K562 treated with DMSO at 1 percent for 12 hours (cell line): ENCODE data around the gene VGF. TPM values are rescaled to one million over a fixed set of nuclear protein-coding genes. Genes with fewer than 3 reads are reported as not detected.

ENCODE experiments used
- total RNA-seq: library from RNA; unstranded; fragments of 300-600 nt; gene quantifications from 2 replicates; pipeline ENCODE4 v1.2.3, GENCODE V29; 2022; ENCODE audit not compliant: insufficient read depth

VGF gene
- total RNA-seq = 0.49 and 1.3 TPM in 2 replicates

DNA sequence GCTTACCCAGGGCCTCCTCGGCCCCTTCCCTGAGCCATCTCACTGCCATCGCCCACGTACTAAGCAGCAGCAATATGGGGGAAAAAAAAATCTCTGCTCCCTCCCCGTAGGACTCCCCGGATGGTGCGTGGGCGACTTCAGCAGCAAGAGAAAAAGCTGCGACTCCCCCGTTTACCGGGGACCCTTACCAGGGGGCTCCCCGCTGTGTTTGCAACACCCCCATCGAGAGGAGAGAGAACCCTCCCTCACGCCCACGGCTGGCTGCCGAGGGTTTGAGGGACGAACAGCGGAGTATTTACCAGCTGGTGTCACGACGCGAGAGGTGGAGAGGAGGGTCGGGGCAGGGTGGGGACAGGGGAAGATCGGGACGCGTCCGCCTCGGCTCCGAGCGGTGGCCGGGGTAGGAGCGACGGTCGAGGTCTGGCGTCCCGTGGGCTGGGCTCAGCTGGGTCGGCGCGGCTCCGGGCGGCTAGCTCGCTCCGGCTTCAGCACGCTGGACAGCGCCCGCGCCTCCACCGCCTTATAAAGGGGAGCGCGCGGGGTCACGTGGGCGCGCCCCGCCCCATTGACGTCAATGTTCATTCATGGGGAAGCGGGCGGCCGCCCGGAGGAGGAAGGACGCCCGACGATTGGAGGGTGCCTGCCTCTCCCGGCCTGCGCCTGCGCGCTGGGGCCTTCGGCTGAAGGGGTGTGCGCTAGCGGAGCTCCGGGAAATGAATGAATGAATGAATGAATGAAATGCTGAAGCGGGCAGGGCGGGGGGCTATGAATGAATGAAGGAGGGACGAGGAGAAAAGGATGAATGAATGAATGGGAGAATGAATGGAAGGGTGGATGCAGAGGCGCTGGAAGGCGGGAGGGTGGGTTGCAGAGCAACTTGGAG, at the start of gene VGF:
VGF (minus strand) TSS at position 495 of the 883 bp plus-strand sequence. CDS start 726 bp downstream, outside the sequence.

DNA sequence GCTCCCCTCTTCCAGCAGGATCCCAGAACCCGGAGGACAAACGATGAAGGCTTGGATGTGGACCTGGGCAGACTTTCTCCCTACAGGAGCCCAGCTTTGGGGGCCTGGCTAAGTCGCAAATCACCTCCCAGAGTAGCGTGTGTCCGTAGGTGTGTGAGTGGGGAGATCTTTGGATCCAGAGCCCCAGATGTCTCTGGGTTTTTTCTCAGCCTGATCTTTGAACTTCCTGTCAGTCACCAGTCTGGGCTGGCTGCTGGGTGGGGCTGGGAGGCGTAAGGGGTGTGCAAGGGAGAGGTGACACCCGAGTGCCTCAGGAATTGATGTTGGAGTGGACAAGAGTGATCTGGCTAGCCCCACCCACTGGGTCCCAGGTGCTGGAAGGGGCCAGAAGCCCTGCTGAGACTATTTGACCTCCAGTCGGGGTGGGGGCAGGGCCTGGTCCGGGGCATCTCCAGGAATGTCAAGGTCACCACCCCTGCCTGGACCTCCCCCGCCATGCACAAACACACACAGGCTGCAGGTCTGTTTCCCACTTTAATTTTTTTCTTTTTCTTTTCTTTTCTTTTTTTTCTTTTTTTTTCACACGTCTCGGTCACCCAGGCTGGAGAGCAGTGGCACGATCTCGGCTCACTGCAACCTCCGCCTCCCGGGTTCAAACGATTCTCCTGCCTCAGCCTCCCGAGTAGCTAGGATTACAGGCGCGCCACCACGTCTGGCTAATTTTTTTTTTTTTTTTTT, 35.7 kb upstream of the VGF start, which contains the start of gene MOGAT3:
MOGAT3 (minus strand) TSS at position 175 of the 738 bp plus-strand sequence. CDS start 182 bp downstream, outside the sequence.

DNA sequence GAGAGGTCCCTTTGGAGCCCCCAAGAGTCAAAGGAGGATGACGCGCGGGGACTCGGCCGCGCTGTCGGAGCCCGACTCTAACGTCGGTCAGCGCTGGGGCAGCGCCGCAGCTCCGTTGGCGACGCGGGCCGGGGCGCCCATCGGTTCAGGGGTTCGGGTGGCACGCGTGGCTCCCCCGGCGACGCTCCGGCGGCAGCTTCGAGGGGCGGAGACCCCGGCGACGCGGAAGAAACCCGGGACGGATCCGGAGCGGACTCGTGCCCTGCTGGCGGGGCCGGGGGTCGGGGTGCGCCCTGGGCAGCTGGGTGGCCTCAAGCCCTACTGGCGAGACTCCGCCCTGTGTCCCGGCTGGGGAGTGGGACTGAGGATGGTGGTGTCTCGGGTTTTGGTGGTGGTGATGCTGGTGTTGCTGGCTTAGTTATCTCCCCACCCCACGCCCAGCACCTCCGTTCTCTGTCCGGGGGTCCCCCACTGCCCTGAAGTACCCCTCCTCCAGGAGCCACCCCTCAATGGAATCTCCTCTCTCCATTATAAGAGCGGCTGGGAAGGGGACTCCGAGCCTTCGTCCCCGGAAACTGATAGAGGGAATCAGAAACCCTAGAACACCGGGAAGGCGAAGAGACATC, 14.9 kb upstream of the VGF start, which contains the start of gene NAT16:
NAT16 (minus strand) TSS at position 164 of the 626 bp plus-strand sequence. CDS start 5,486 bp downstream, outside the sequence.

DNA sequence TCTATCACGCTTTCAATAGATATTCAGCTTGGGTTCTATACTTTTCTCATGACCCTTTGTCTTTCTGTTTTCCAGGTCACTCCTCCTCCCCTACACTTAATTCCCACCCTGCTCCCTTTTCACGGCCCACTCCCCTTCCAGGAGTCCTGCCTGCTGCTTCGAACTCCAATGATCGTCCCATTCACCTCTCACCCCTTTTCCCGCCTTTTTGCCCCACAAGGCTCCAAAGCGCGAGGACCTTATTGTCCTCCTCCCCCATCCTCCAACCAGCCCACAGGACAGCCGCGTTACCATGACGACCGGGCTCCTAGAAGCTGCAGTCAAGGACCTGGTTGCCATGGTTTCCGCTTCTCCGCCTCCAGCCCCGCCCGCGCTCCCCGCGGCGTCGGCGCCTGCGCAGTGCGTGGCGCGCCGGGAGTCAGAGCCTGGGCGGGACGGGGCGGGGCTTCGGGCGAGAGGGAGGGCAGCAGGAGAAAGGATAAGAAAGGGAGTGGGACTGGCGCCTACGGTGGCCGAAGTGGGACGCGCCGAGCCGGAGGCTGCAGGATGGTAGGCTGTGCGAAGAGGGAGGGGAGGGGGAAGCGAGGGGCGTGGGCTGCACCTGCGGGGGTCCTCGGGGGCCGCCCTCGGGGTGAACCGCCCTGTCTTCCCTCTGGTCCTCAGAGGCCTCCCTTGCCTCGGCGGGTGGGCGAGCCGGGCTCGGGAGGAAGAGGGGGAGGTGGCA, 11.2 kb downstream of the VGF start, which contains the start of gene AP1S1:
AP1S1 (plus strand) TSS at position 508 of the 724 bp plus-strand sequence; CDS start at position 547, 39 bp downstream.

DNA sequence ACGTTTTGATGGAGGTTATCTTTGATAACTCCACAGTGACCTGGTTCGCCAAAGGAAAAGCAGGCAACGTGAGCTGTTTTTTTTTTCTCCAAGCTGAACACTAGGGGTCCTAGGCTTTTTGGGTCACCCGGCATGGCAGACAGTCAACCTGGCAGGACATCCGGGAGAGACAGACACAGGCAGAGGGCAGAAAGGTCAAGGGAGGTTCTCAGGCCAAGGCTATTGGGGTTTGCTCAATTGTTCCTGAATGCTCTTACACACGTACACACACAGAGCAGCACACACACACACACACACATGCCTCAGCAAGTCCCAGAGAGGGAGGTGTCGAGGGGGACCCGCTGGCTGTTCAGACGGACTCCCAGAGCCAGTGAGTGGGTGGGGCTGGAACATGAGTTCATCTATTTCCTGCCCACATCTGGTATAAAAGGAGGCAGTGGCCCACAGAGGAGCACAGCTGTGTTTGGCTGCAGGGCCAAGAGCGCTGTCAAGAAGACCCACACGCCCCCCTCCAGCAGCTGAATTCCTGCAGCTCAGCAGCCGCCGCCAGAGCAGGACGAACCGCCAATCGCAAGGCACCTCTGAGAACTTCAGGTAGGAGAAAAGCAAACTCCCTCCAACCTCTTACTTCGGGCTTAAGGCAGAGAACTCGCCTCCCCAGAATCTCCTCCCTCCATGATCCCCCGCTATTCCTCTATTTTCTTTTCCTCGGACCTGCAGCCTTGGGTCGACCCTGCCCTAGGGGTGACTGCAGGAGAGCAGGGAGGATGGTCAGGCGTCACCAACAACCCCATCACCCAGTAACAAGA, 38.5 kb downstream of the VGF start, which contains the start of gene SERPINE1:
SERPINE1 (plus strand) TSS at position 454 of the 809 bp plus-strand sequence. CDS start 1,290 bp downstream, outside the sequence.

Other genes with a start within 250 kb of the VGF start
- 0.74 TPM in 1 of 2 replicates, not detected in the other for gene MUC3A, start 216.0 kb downstream of the VGF start, total RNA-seq
- not detected in 2 replicates for gene MUC12, start 196.0 kb downstream of the VGF start, total RNA-seq
- gene MUC17, start 145.5 kb downstream of the VGF start, total RNA-seq = not detected in 2 replicates
- 12.0 and 25.1 TPM in 2 replicates for gene TRIM56, start 80.1 kb downstream of the VGF start, total RNA-seq
- gene SERPINE1, start 38.5 kb downstream of the VGF start, total RNA-seq = 1.5 and 3.0 TPM in 2 replicates
- gene AP1S1, start 11.1 kb downstream of the VGF start, total RNA-seq = 101 and 123 TPM in 2 replicates
- gene NAT16, start 14.7 kb upstream of the VGF start, total RNA-seq = not detected in 2 replicates
- not detected in 2 replicates for gene MOGAT3, start 35.5 kb upstream of the VGF start, total RNA-seq
- gene PLOD3, start 52.0 kb upstream of the VGF start, total RNA-seq = 61.8 and 71.1 TPM in 2 replicates
- 132 and 185 TPM in 2 replicates for gene ZNHIT1, start 52.6 kb upstream of the VGF start, total RNA-seq
- gene CLDN15, start 72.2 kb upstream of the VGF start, total RNA-seq = 20.8 and 29.6 TPM in 2 replicates
- gene FIS1, start 79.5 kb upstream of the VGF start, total RNA-seq = 109 and 134 TPM in 2 replicates
- 12.3 and 15.3 TPM in 2 replicates for gene IFT22, start 156.2 kb upstream of the VGF start, total RNA-seq
- 0.70 and 1.3 TPM in 2 replicates for gene COL26A1, start 197.3 kb upstream of the VGF start, total RNA-seq